ENCODE data around the gene GAPT. TPM values are rescaled to one million over a fixed set of nuclear protein-coding genes. Genes with fewer than 3 reads are reported as not detected.
A peak's percentile ranks its signal among the peaks of the same experiment; 100 is the strongest.

Gene GAPT
- total and polyA plus RNA-seq, 3 donors from 2014 or later: 0.58 to 1.9 (median 0.62) TPM

GRCh38 chr5:58460002-58460731 is 31.1 kb upstream of the GAPT start, which contains the start of gene PLK2:
Gene PLK2 (minus strand): TSS chr5:58460086. CDS start chr5:58459959, 127 bp downstream.
- TF ChIP-seq POLR2A (IDR thresholded peaks at IDR 0.05): peak; percentile 98
- TF ChIP-seq CTCF (IDR thresholded peaks at IDR 0.05): peak in 2 of 3 experiments; percentile 49 to 74
- Histone ChIP-seq H3K4me1 (no peaks in the 10 kb centered on the region), H3K4me3 (peak within 1 kb of the TSS; percentile 78 to 83), H3K27me3 (no peaks in the 10 kb centered on the region), H3K27ac (peak within 1 kb of the TSS; percentile 82 to 95), H3K36me3 (ENCODE audit: low read depth, missing control alignments) (no peaks in the 10 kb centered on the region), H3K9me3 (no peaks in the 10 kb centered on the region)
- WGBS, 2 donors: 0% methylated on average over 65 of the region's 89 CpGs; no CpG with 5 or more reads in 1 of the 2 donors
- intact Hi-C loops (cut with DNase I; ENCODE audit: low total_unique reads): loop anchor here (5.0 kb wide), 2 partner anchors 678 to 1163 kb away; no protein-coding TSS in a partner anchor
- DNase-seq: peak; percentile 96

- Histone ChIP-seq H3K27ac (peak overlapping the region; percentile 82 to 95), H3K4me1 (no peaks in the 10 kb centered on the region), H3K36me3 (ENCODE audit: low read depth, missing control alignments) (no peaks in the 10 kb centered on the region), H3K9me3 (no peaks in the 10 kb centered on the region), H3K27me3 (no peaks in the 10 kb centered on the region), H3K4me3 (peak overlapping the region; percentile 78 to 83)
- intact Hi-C loops (cut with DNase I; ENCODE audit: low total_unique reads): loop anchor here (5.0 kb wide), 2 partner anchors 679 to 1164 kb away; no protein-coding TSS in a partner anchor
- peak; percentile 96 for DNase-seq
- WGBS, 2 donors: 10 to 15% methylated on average over 6 to 20 of the region's 30 CpGs
- TF ChIP-seq CTCF (IDR thresholded peaks at IDR 0.05): peak; percentile 32 to 83 (median 64)
- TF ChIP-seq POLR2A (IDR thresholded peaks at IDR 0.05): no peak
These were observed 30.4 kb upstream of the GAPT start for GRCh38 chr5:58460732-58461286.

GRCh38 chr5:58462154-58462553 is 29.1 kb upstream of the GAPT start:
- intact Hi-C loops (cut with DNase I; ENCODE audit: low total_unique reads): loop anchor here (5.0 kb wide), 2 partner anchors 680 to 1165 kb away; no protein-coding TSS in a partner anchor

GRCh38 chr5:58462623-58463230 is 28.5 kb upstream of the GAPT start:
- no peaks in the 10 kb centered on the region for H3K27me3 ChIP-seq

More at GRCh38 chr5:58462154-58462553, 29.1 kb upstream of the GAPT start:
- H3K27me3 ChIP-seq: no peaks in the 10 kb centered on the region
- H3K4me3 ChIP-seq: no peak overlapping the region
- H3K4me1 ChIP-seq: no peaks in the 10 kb centered on the region
- WGBS, 2 donors: 60 to 71% methylated on average over 3 of the region's 3 CpGs
- TF ChIP-seq CTCF (IDR thresholded peaks at IDR 0.05): no peak
- no peak for TF ChIP-seq POLR2A (IDR thresholded peaks at IDR 0.05)
- no peak for DNase-seq
- no peaks in the 10 kb centered on the region for H3K9me3 ChIP-seq
- no peak overlapping the region for H3K27ac ChIP-seq
- no peaks in the 10 kb centered on the region for H3K36me3 ChIP-seq (ENCODE audit: low read depth, missing control alignments)

More at GRCh38 chr5:58462623-58463230, 28.5 kb upstream of the GAPT start:
- Histone ChIP-seq H3K4me3 (no peak overlapping the region), H3K27ac (no peak overlapping the region), H3K36me3 (ENCODE audit: low read depth, missing control alignments) (no peaks in the 10 kb centered on the region), H3K4me1 (no peaks in the 10 kb centered on the region), H3K9me3 (no peaks in the 10 kb centered on the region)
- intact Hi-C loops (cut with DNase I; ENCODE audit: low total_unique reads): loop anchor here (5.0 kb wide), 2 partner anchors 680 to 1165 kb away; no protein-coding TSS in a partner anchor
- peak; percentile 33 to 73 (median 57) for TF ChIP-seq CTCF (IDR thresholded peaks at IDR 0.05)
- no peak for TF ChIP-seq POLR2A (IDR thresholded peaks at IDR 0.05)
- 9 to 14% methylated on average over 4 of the region's 4 CpGs for WGBS, 2 donors
- peak; percentile 34 for DNase-seq
